HepG2 (cell line): ENCODE data around the gene ARHGAP45. TPM values are rescaled to one million over a fixed set of nuclear protein-coding genes. Genes with fewer than 3 reads are reported as not detected.
A peak's percentile ranks its signal among the peaks of the same experiment; 100 is the strongest.

ENCODE experiments used
- ATAC-seq: fragments of 200-7000 bp; cut with Tn5 transposase; 3 replicates; pipeline ENCODE4 v1.9.1; 2020; ENCODE audit warnings: mild to moderate bottlenecking, moderate library complexity
- BruUV-seq: library from RNA; stranded (reverse); fragments of 400-500 nt; replicated peaks from 2 replicates; lab custom pipeline; 2021; lab: Mats Ljungman, UMichigan
- CTCF ChIA-PET: fragments of 300-600 bp; formaldehyde crosslinking; extraction: SDS; loops from one replicate; lab custom pipeline; 2021; ENCODE audit warnings: low total read pairs, inconsistent platforms, low intra/inter-chr PET ratio; lab: Yijun Ruan, JAX
- POLR2A ChIA-PET: fragments of 350-600 bp; sonication (Branson Sonifier 250); formaldehyde crosslinking; loops from one replicate; lab custom pipeline; 2020; ENCODE audit warnings: antibody characterized with exemption, inconsistent platforms; lab: Yijun Ruan, JAX
- DNase-seq: peaks from one replicate; pipeline ENCODE4 v3.0.0-alpha.2; 2015; ENCODE audit warnings: low spot score
- FAIRE-seq: peaks from 3 replicates; lab custom pipeline; 2011; peaks lifted over from hg19 to GRCh38; lab: Jason Lieb, UNC
- H2AFZ ChIP-seq: one replicate; pipeline ENCODE4 v1.6.1; 2011; ENCODE audit warnings: low read length, inconsistent platforms
- H3K27ac ChIP-seq: fragments of 300-600 bp; 3 replicates; pipeline ENCODE4 v1.8.0; 2011; ENCODE audit warnings: mixed run types, mild to moderate bottlenecking, mixed read lengths, low read length, inconsistent platforms; ENCODE audit not compliant: insufficient read depth; ENCODE audit errors: extremely low read length
- H3K27me3 ChIP-seq, 2 experiments: fragments of 200-600 bp in 1 of 2; 2 replicates in 1 of 2; 3 replicates in 1 of 2; pipeline versions ENCODE4 v1.6.0 to v1.8.0; 2011; ENCODE audit warnings: low read length in 2 of 2, mild to moderate bottlenecking in 2 of 2, moderate library complexity in 2 of 2, inconsistent platforms in 1 of 2; ENCODE audit not compliant: insufficient read depth in 2 of 2, control insufficient read depth in 1 of 2
- H3K36me3 ChIP-seq, 2 experiments: fragments of 200-600 bp in 1 of 2; replicated peaks in 1 of 2; 2 replicates in 1 of 2; 3 replicates in 1 of 2; pipeline versions ENCODE4 v1.5.1 to v1.8.0; 2011; ENCODE audit warnings: low read length in 2 of 2, inconsistent platforms in 1 of 2; ENCODE audit not compliant: insufficient read depth in 2 of 2, control insufficient read depth in 1 of 2
- H3K4me1 ChIP-seq: 2 replicates; pipeline ENCODE4 v1.5.1; 2012; ENCODE audit warnings: low read length, inconsistent platforms; ENCODE audit not compliant: insufficient read depth
- H3K4me2 ChIP-seq: 2 replicates; pipeline ENCODE4 v1.6.0; 2011; ENCODE audit warnings: low read depth, low read length, inconsistent platforms
- H3K4me3 ChIP-seq, 3 experiments: fragments of 200-600 bp in 1 of 3; sonication (generic), shearing (Covaris generic) in 1 of 3; replicated peaks in 1 of 3; 2 replicates each; pipeline ENCODE4 v1.5.1; 2011 to 2016; ENCODE audit warnings: low read length in 3 of 3, inconsistent platforms in 2 of 3, low read depth in 2 of 3, mild to moderate bottlenecking in 2 of 3, control low read depth in 1 of 3, mixed read lengths in 1 of 3; ENCODE audit not compliant: insufficient read depth in 1 of 3
- H3K79me2 ChIP-seq: one replicate; pipeline ENCODE4 v1.6.1; 2011; ENCODE audit warnings: low read length, inconsistent platforms; ENCODE audit not compliant: insufficient read depth
- H3K9ac ChIP-seq: 2 replicates; pipeline ENCODE4 v1.6.0; 2011; ENCODE audit warnings: mild to moderate bottlenecking, low read depth, low read length, inconsistent platforms; ENCODE audit not compliant: insufficient read depth
- H3K9me3 ChIP-seq: 2 replicates; pipeline ENCODE4 v1.5.1; 2012; ENCODE audit warnings: mild to moderate bottlenecking, low read length
- H4K20me1 ChIP-seq: 2 replicates; pipeline ENCODE4 v1.6.0; 2011; ENCODE audit warnings: inconsistent platforms, mild to moderate bottlenecking, low read length, moderate library complexity; ENCODE audit not compliant: insufficient read depth
- ARID2 ChIP-seq: sonication (generic); formaldehyde crosslinking; IDR thresholded peaks from 2 replicates; pipeline ENCODE4 v1.8.1; 2022; ENCODE audit warnings: mild to moderate bottlenecking, missing genetic modification reagents, borderline replicate concordance
- GABPB1 ChIP-seq: IDR thresholded peaks from 2 replicates; pipeline ENCODE4 v1.6.1; 2016; ENCODE audit warnings: mild to moderate bottlenecking, missing genetic modification reagents, moderate library complexity, missing compliant biosample characterization
- KDM3A ChIP-seq: IDR thresholded peaks from 2 replicates; pipeline ENCODE4 v1.6.1; 2018; ENCODE audit warnings: low read depth, missing compliant biosample characterization
- MAFF ChIP-seq: IDR thresholded peaks from 2 replicates; pipeline ENCODE4 v1.6.1; 2011; ENCODE audit warnings: low read depth, low read length, improper control_type of control experiment
- NFE2 ChIP-seq: sonication (generic); formaldehyde crosslinking; IDR thresholded peaks from 2 replicates; pipeline ENCODE4 v1.4.0; 2020; ENCODE audit warnings: missing genetic modification reagents
- NR2F6 ChIP-seq, 2 experiments: IDR thresholded peaks; 2 replicates each; pipeline ENCODE4 v1.6.1; 2016; ENCODE audit warnings: antibody characterized with exemption in 1 of 2, mild to moderate bottlenecking in 1 of 2
- RARA ChIP-seq: IDR thresholded peaks from 2 replicates; pipeline ENCODE4 v1.6.1; 2016; ENCODE audit warnings: missing genetic modification reagents, missing compliant biosample characterization
- SAFB2 ChIP-seq: sonication (generic); formaldehyde crosslinking; IDR thresholded peaks from 2 replicates; pipeline ENCODE4 v1.5.1; 2020; ENCODE audit warnings: missing genetic modification reagents, low read depth, mild to moderate bottlenecking, borderline replicate concordance
- SMAD3 ChIP-seq: sonication (generic); formaldehyde crosslinking; IDR thresholded peaks from 2 replicates; pipeline ENCODE4 v1.4.0; 2020; ENCODE audit warnings: missing genetic modification reagents
- ZNF17 ChIP-seq: sonication (generic); formaldehyde crosslinking; IDR thresholded peaks from 2 replicates; pipeline ENCODE4 v1.5.0; 2020; ENCODE audit warnings: mild to moderate bottlenecking, missing genetic modification reagents
- ZNF629 ChIP-seq: sonication (generic); formaldehyde crosslinking; conservative IDR thresholded peaks from 2 replicates; pipeline ENCODE4 v1.5.0; 2020; ENCODE audit warnings: missing genetic modification reagents
- ZNF768 ChIP-seq: sonication (generic); formaldehyde crosslinking; IDR thresholded peaks from 2 replicates; pipeline ENCODE4 v1.4.0; 2020; ENCODE audit warnings: missing genetic modification reagents
- WGBS: methylation state at CpG from one replicate; pipeline ENCODE4 v1.1.6; 2017; ENCODE audit warnings: low lambda C conversion rate; 5-methylcytosine and 5-hydroxymethylcytosine counted together
- in situ Hi-C: cut with HindIII; loops from 2 replicates; pipeline ENCODE4 v1.10.0; 2017; ENCODE audit warnings: low pct_unique_long_range_greater_than_20kb; ENCODE audit not compliant: extremely low pct_ligation_motif_present
- intact Hi-C: fragments of 100-400 bp; cut with micrococcal nuclease; formaldehyde crosslinking; loops from one replicate; pipeline ENCODE4 v1.10.0; 2022; ENCODE audit not compliant: unreplicated experiment
- polyA plus RNA-seq, 8 experiments: library from polyadenylated mRNA; depleted of rRNA in 3 of 8; stranded (reverse) in 7 of 8; unstranded in 1 of 8; fragments of >200 nt; fragmentation: Illumina TruSeq in 4 of 8; extraction: Trizol in 4 of 8; gene quantifications; 2 replicates each; pipeline versions ENCODE4 v1.2.1 to v1.2.3, GENCODE V29; 2011 to 2016; ENCODE audit warnings: low read depth in 4 of 8, missing spikeins in 1 of 8, mixed read lengths in 1 of 8; ENCODE audit not compliant: insufficient read depth in 1 of 8
- total RNA-seq, 5 experiments: library from RNA; depleted of rRNA; stranded (reverse); fragments of >200 nt; fragmentation: Illumina TruSeq; extraction: Trizol; gene quantifications; 2 replicates each; pipeline ENCODE4 v1.2.3, GENCODE V29; 2016; ENCODE audit warnings: low read depth in 1 of 5
- TF ChIP-seq, protein P1 (sequence below): sonication (generic); formaldehyde crosslinking; IDR thresholded peaks from 2 replicates; pipeline ENCODE4 v1.4.0; 2020; ENCODE audit warnings: mild to moderate bottlenecking, missing genetic modification reagents
- TF ChIP-seq, protein P2 (sequence below): IDR thresholded peaks from 2 replicates; pipeline ENCODE4 v1.6.1; 2016; ENCODE audit warnings: low read depth, borderline replicate concordance
- TF ChIP-seq, protein P3 (sequence below): sonication (generic); formaldehyde crosslinking; IDR thresholded peaks from 2 replicates; pipeline ENCODE4 v1.4.0; 2020; ENCODE audit warnings: mild to moderate bottlenecking, low read depth, missing genetic modification reagents
- TF ChIP-seq, protein P4 (sequence below): sonication (generic); formaldehyde crosslinking; IDR thresholded peaks from 2 replicates; pipeline ENCODE4 v1.8.1; 2023; ENCODE audit warnings: mild to moderate bottlenecking, missing genetic modification reagents, borderline replicate concordance

Gene ARHGAP45
- total and polyA plus RNA-seq, 2 of the 13 experiments (the other 11 are each of a cell fraction or from before 2014, with no cell fraction given): 0.84 to 32.0 TPM

DNA sequence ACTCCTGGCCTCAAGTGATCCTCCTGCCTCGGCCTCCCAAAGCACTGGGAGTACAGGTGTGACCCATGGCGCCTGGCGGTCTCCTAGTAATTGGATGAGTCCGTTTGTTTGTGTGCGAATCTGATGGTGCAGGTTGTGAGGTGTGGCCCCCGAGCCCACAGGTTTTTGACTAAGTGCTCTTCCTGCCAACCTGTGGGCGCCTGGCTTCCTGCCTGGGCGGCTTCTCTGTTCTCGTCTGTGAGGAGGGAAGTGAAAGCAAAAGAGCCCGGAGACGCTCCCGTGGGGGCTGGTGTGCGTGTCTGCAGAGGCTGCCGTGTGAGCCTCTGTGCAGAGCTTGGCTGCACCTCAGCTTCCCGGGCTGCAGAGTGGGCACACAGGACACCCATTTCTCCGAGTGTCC lies 10.0 kb downstream of the ARHGAP45 start:
- no TSS peak for BruUV-seq
- TF ChIP-seq ZNF17 (CRISPR knock-in tag) (no peak), ARID2 (CRISPR knock-in tag) (no peak), NFE2 (CRISPR knock-in tag) (no peak), NR2F6 (IDR thresholded peaks at IDR 0.05) (no peak), NR2F6 (CRISPR knock-in tag; IDR thresholded peaks at IDR 0.05) (no peak), SAFB2 (CRISPR knock-in tag) (no peak), ZNF629 (CRISPR knock-in tag) (peak; percentile 62), GABPB1 (CRISPR knock-in tag) (no peak), SMAD3 (CRISPR knock-in tag) (no peak), KDM3A (CRISPR knock-in tag) (no peak), MAFF (no peak), RARA (CRISPR knock-in tag) (no peak), ZNF768 (CRISPR knock-in tag) (0 out of 2 replicates have a peak, but pooled peaks have one; percentile 10)
- TF ChIP-seq, protein P1, sequence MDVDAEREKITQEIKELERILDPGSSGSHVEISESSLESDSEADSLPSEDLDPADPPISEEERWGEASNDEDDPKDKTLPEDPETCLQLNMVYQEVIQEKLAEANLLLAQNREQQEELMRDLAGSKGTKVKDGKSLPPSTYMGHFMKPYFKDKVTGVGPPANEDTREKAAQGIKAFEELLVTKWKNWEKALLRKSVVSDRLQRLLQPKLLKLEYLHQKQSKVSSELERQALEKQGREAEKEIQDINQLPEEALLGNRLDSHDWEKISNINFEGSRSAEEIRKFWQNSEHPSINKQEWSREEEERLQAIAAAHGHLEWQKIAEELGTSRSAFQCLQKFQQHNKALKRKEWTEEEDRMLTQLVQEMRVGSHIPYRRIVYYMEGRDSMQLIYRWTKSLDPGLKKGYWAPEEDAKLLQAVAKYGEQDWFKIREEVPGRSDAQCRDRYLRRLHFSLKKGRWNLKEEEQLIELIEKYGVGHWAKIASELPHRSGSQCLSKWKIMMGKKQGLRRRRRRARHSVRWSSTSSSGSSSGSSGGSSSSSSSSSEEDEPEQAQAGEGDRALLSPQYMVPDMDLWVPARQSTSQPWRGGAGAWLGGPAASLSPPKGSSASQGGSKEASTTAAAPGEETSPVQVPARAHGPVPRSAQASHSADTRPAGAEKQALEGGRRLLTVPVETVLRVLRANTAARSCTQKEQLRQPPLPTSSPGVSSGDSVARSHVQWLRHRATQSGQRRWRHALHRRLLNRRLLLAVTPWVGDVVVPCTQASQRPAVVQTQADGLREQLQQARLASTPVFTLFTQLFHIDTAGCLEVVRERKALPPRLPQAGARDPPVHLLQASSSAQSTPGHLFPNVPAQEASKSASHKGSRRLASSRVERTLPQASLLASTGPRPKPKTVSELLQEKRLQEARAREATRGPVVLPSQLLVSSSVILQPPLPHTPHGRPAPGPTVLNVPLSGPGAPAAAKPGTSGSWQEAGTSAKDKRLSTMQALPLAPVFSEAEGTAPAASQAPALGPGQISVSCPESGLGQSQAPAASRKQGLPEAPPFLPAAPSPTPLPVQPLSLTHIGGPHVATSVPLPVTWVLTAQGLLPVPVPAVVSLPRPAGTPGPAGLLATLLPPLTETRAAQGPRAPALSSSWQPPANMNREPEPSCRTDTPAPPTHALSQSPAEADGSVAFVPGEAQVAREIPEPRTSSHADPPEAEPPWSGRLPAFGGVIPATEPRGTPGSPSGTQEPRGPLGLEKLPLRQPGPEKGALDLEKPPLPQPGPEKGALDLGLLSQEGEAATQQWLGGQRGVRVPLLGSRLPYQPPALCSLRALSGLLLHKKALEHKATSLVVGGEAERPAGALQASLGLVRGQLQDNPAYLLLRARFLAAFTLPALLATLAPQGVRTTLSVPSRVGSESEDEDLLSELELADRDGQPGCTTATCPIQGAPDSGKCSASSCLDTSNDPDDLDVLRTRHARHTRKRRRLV (CRISPR knock-in tag): no peak
- TF ChIP-seq, protein P2, sequence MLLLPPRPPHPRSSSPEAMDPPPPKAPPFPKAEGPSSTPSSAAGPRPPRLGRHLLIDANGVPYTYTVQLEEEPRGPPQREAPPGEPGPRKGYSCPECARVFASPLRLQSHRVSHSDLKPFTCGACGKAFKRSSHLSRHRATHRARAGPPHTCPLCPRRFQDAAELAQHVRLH (CRISPR knock-in tag): no peak
- TF ChIP-seq, protein P3, sequence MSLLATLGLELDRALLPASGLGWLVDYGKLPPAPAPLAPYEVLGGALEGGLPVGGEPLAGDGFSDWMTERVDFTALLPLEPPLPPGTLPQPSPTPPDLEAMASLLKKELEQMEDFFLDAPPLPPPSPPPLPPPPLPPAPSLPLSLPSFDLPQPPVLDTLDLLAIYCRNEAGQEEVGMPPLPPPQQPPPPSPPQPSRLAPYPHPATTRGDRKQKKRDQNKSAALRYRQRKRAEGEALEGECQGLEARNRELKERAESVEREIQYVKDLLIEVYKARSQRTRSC (CRISPR knock-in tag): no peak
- TF ChIP-seq, protein P4, sequence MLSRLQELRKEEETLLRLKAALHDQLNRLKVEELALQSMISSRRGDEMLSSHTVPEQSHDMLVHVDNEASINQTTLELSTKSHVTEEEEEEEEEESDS: no peak
- intact Hi-C loops: no loop called here
- Histone ChIP-seq H3K36me3 (peaks cover 0 to 2% of the 10 kb centered on the region in 2 experiments; a peak in 3 of 5 replicates), H3K9ac (no peak overlapping the region), H3K4me1 (peaks cover 38% of the 10 kb centered on the region), H3K79me2 (no peaks in the 10 kb centered on the region), H3K9me3 (no peaks in the 10 kb centered on the region), H3K4me3 (no peak overlapping the region), H3K27ac (no peak overlapping the region), H2AFZ (no peak overlapping the region), H4K20me1 (peaks cover 3% of the 10 kb centered on the region; the same call in 1 of the 2 replicates), H3K4me2 (no peak overlapping the region), H3K27me3 (no peaks in the 10 kb centered on the region)
- in situ Hi-C loops: no loop called here
- no peak for DNase-seq
- WGBS: 88% methylated on average over 15 of the region's 16 CpGs
- ATAC-seq: no peak
- FAIRE-seq: no peak
- ChIA-PET POLR2A (interaction anchor here (0.7 kb wide), 1 partner anchor 10 kb away, joined by 3 read pairs; no protein-coding TSS in a partner anchor), CTCF (no interaction called here)
